T-helper 17 cell (primary cell): Measurements from ENCODE around the gene FCRL5. TPM values are rescaled to one million over a fixed set of nuclear protein-coding genes. Genes with fewer than 3 reads are reported as not detected.

Experiments used
- ATAC-seq: fragments of 150-1000 bp; cut with Tn5 transposase; 2 replicates; pipeline ENCODE4 v1.10.0; 2021; ENCODE audit warnings: mild to moderate bottlenecking, moderate library complexity
- DNase-seq, 3 donors: peaks; one replicate each; pipeline versions ENCODE4 v3.0.0 to v3.0.0-alpha.2; 2020 to 2021
- H3K9me3 ChIP-seq: one replicate; pipeline ENCODE4 v1.7.0; 2013; ENCODE audit warnings: low read length, mild to moderate bottlenecking; ENCODE audit not compliant: control insufficient read depth, poor library complexity, severe bottlenecking
- H3K27ac Mint-ChIP-seq: one replicate; pipeline ENCODE4 v1.8.0; 2022; ENCODE audit warnings: mild to moderate bottlenecking, moderate library complexity, mixed read lengths
- H3K27me3 Mint-ChIP-seq: one replicate; pipeline ENCODE4 v1.8.0; 2022; ENCODE audit warnings: mixed read lengths
- H3K36me3 Mint-ChIP-seq: one replicate; pipeline ENCODE4 v1.8.0; 2022; ENCODE audit warnings: low read depth, mixed read lengths
- H3K4me1 Mint-ChIP-seq: one replicate; pipeline ENCODE4 v1.8.0; 2022; ENCODE audit warnings: mild to moderate bottlenecking, mixed read lengths
- H3K4me3 Mint-ChIP-seq: one replicate; pipeline ENCODE4 v1.8.0; 2022; ENCODE audit warnings: mild to moderate bottlenecking, moderate library complexity, mixed read lengths
- total RNA-seq, 4 donors: library from RNA in 2 of 4; stranded (reverse) in 2 of 4; gene quantifications; one replicate each; pipeline ENCODE4 v1.2.3 and lab custom pipeline; 2022 to 2026

The FCRL5 gene
- total RNA-seq, 2 donors from 2014 or later: 3.2 TPM; not detected in 1

DNA sequence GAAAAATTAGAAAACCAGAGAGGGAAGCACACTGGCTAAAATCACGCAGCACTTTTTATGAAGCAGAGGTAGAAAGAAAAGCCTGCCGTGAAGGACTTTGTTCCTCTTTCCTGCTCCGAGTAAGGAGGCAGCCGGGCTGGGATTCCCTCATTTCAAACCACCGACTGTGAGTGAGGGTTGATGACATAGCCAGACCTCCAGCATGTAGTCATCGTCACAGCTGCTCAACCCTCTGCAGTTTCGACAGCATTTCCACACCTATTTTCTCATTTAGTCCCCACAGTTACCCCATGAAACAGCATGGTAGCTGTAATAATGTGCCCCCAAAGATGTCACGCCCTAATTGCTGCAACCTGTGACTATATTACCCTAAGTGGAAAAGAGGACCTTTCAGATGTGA, 35.3 kb downstream of the FCRL5 start:
- peaks cover 21% of the 10 kb centered on the region for H3K27me3 Mint-ChIP-seq
- no peak overlapping the region for H3K4me3 Mint-ChIP-seq
- ATAC-seq (no peak), DNase-seq (no peak)
- H3K4me1 Mint-ChIP-seq: peaks cover 2% of the 10 kb centered on the region
- H3K27ac Mint-ChIP-seq: no peak overlapping the region
- no peaks in the 10 kb centered on the region for H3K9me3 ChIP-seq
- H3K36me3 Mint-ChIP-seq: no peaks in the 10 kb centered on the region

DNA sequence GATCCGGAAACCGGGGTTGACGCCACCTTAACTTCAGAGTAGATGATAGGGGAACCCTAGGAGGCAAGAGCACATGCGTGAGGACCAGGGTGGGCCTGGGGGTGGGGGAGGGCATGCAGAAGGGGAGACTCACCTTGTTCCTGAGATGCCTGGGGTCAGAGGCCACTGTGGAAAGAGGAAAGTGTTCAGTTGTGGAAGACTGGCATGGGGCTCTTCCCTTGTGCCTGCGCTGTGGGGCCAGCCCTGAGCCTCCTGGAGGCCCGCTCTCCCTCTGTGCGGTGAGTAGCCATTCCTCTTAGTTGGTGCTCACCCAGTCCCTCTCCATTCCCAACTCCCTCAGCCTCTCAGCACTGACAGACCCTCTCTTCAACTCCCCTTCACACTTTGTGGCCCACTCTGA, 36.6 kb downstream of the FCRL5 start:
- H3K4me1 Mint-ChIP-seq: peaks cover 4% of the 10 kb centered on the region
- DNase-seq (no peak), ATAC-seq (no peak)
- no peaks in the 10 kb centered on the region for H3K36me3 Mint-ChIP-seq
- H3K9me3 ChIP-seq: no peaks in the 10 kb centered on the region
- peaks cover 16% of the 10 kb centered on the region for H3K27me3 Mint-ChIP-seq
- no peak overlapping the region for H3K27ac Mint-ChIP-seq
- no peak overlapping the region for H3K4me3 Mint-ChIP-seq

DNA sequence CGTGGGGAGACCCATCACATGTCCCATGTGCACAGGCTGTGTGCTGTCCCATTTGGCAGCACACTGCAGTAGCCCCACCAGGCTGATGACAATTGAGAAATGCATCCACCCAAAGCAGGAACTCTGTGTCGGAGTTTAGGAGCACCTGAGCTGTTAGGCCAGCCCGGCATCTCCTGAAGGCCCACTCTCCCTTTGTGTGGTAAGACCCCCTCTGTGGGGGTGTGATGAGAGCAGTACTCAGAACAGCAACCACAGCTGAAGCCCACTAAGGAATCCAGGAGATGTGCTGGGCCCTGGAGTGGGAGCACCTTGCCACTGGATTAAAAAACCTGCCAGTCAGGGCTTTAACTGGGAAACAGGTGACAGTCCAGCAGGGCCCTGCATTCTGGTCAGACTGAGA, 37.2 kb downstream of the FCRL5 start:
- DNase-seq (no peak), ATAC-seq (no peak)
- Mint-ChIP-seq H3K27ac (no peak overlapping the region), H3K36me3 (no peaks in the 10 kb centered on the region), H3K27me3 (peaks cover 14% of the 10 kb centered on the region), H3K4me3 (no peak overlapping the region), H3K4me1 (peaks cover 4% of the 10 kb centered on the region)
- no peaks in the 10 kb centered on the region for H3K9me3 ChIP-seq

DNA sequence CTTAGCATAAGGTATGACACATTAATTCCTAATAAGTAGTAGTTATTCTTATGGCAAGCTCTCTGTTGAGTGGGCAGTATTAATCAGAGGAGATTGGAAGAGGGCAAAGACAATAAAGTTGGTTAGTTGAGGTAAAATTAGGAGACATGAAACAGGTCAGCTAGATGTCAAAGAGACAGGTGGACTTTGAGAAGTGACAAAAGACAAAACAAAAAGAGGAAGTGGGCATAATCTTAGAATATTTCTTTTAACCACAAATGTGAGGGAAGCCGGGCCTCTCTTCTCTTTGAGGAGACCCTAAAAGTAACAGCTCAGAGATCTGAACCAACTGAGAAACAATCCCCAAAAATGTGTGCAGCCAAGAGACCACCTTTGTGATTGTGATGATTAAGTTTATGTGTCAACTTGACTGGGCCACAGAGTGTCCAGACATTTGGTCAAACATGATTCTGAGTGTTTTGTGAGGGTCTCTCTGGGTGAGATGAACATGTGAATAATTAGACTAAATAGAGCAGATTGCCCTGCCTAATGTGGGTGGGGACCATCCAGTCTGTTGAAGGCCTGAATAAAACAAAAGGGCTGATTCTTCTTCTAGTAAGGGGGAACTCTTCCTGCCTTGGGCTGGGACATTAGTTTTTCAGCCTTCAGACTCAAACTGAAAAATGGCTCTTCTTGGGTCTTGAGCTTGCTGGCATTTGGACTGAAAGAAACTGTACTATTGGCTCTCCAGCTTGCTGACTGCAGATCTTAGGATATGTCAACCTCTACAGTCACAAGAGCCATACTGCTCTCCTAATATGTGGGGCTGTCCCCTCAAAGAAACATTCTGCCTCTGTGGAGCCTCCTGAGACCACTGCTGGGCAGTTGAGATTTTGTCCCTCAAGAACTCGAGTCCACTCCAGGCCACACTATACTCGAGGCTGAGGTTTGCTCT, 40.0 kb downstream of the FCRL5 start:
- ATAC-seq (no peak), DNase-seq (no peak)
- Mint-ChIP-seq H3K4me3 (no peak overlapping the region), H3K27ac (no peak overlapping the region), H3K4me1 (peaks cover 4% of the 10 kb centered on the region), H3K27me3 (peaks cover 22% of the 10 kb centered on the region), H3K36me3 (no peaks in the 10 kb centered on the region)
- H3K9me3 ChIP-seq: no peaks in the 10 kb centered on the region

DNA sequence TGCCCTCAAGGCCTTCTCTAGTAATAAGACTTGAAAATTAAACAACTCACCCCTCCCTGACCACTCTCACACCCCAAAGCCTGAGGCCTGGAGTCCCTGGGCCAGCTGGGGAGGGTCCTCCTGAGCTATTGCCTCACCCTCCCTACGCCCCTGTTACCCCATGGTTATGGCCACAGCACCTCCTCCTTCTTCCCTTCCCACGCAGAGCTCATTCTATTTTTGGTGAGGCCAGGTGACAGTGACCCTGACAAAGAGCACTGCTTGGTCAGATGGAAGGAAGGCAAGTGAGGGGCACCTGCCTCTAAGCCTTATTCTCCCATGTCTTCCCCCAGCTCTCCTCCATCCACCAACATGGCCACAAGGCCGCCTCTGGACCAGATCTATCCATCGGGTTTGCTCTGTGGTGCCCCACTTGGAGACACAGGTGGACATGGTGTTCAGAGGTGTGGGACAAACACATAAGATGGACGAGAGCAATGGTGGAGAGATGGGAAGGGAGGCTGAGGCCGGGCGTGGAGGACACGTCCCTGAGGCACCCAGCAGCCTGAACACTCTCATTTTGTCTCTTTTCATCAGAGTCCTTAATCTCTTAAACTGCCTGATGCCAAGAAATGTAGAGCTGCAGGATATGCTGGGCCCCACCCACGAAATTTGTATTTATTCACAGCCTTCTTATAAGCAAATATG, 42.6 kb downstream of the FCRL5 start:
- Mint-ChIP-seq H3K36me3 (no peaks in the 10 kb centered on the region), H3K4me3 (no peak overlapping the region), H3K27me3 (peaks cover 34% of the 10 kb centered on the region), H3K4me1 (peaks cover 5% of the 10 kb centered on the region), H3K27ac (no peak overlapping the region)
- ATAC-seq: no peak
- DNase-seq: no peak
- H3K9me3 ChIP-seq: no peaks in the 10 kb centered on the region

DNA sequence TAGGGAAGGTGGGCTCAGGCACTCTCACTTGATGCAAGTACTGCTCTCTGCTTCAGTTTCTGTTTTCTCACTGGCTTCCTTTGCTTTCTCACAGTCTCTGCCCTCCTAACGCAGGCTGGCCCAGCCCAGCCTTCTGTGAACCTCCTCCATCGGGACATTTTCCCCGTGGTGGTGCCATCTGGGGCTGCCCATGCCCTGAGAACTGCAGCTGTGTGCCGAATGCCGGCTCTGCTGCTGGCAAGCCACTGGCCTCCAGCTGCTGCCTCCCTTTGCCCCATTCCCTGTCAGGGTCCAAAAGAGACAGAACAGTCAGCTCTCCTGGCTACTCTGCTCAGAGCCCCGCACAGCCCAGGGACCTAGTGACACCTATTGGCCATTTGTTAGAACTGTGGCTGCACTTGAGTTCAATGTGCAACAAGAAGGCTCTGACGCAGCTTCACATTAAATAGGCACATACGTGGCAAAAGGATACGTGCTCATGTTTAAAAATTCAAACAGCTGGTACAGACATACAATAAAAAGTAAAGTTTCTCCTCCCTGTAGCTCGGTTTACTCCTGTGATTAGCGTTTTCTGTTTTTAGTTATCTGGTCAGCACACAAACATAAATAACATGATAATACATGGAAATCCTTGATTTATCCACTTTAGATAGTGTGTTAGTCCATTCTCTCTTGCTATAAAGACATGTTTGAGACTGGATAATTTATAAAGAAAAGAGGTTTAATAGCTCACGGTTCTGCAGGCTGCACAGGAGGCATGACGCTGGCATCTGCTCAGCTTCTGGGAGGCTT, 46.6 kb downstream of the FCRL5 start:
- DNase-seq (no peak), ATAC-seq (peak; percentile 64)
- H3K4me1 Mint-ChIP-seq: peaks cover 2% of the 10 kb centered on the region
- H3K27ac Mint-ChIP-seq: no peak overlapping the region
- no peaks in the 10 kb centered on the region for H3K36me3 Mint-ChIP-seq
- peaks cover 43% of the 10 kb centered on the region for H3K27me3 Mint-ChIP-seq
- H3K4me3 Mint-ChIP-seq: no peak overlapping the region
- H3K9me3 ChIP-seq: no peaks in the 10 kb centered on the region

DNA sequence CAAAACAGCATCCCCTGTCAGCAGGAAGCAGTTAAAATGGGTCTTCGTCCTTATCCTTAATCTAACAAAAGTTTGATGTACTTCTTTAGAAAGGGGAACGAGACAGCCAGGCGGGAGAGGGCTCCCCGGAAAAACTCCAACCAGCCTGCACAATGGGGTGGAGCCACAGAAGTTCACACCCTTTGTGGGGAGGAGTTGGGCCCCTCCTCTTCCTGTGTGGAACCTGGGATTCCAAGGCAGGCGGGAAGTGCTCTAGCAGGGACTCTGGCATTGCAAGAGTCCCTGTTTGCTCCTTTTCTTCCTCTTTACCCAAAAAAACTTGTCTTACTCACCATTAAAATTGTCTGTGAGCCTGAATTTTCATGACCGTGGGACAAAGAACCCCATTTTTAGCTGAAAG, 47.7 kb downstream of the FCRL5 start:
- ATAC-seq: no peak
- Mint-ChIP-seq H3K4me3 (no peak overlapping the region), H3K27ac (no peak overlapping the region), H3K27me3 (peaks cover 48% of the 10 kb centered on the region), H3K36me3 (peaks cover 3% of the 10 kb centered on the region), H3K4me1 (peaks cover 2% of the 10 kb centered on the region)
- no peak for DNase-seq
- no peaks in the 10 kb centered on the region for H3K9me3 ChIP-seq

DNA sequence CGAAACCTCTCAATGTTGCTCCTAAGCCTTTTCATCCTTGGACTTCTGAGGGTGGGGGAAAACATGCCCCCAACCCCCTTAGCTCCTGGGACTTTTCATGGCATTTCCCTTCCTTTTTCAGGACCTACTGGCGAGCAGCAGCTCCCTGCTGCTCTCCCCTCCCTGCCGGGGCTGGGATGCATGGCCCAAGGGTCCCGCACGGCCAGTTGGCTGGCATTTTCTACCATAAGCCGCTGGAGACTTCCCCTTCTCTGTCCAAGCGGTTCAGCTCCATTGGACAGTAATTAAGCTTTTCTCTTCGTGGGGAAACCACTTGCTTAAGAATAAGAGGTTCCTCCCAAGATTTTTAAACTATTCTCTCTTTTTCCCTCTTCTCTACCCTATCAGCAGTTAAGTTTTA, 52.8 kb downstream of the FCRL5 start:
- Mint-ChIP-seq H3K4me1 (peaks cover 2% of the 10 kb centered on the region), H3K27me3 (peaks cover 38% of the 10 kb centered on the region), H3K36me3 (peaks cover 5% of the 10 kb centered on the region), H3K27ac (no peak overlapping the region), H3K4me3 (no peak overlapping the region)
- no peaks in the 10 kb centered on the region for H3K9me3 ChIP-seq
- DNase-seq (no peak), ATAC-seq (no peak)

DNA sequence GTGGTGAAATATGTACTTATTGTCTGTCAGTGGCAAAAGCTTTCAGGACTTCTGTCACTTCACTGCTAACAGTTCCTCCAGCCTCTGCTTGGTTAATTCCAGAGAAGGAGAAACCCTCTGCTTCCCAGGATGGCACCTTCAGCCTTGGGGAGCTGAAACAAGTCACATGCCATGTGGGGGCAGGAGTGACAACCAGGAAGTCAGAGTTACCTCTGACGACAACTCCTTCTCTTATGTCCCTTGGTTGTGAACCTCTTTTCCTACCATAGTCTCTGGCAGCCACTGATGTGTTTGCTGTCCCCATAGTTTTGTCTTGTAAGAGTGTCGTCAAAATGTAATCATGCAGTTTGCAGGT, 53.6 kb downstream of the FCRL5 start:
- Mint-ChIP-seq H3K36me3 (peaks cover 5% of the 10 kb centered on the region), H3K4me1 (peaks cover 2% of the 10 kb centered on the region), H3K27ac (no peak overlapping the region), H3K4me3 (no peak overlapping the region), H3K27me3 (peaks cover 46% of the 10 kb centered on the region)
- no peak for ATAC-seq
- H3K9me3 ChIP-seq: no peaks in the 10 kb centered on the region
- no peak for DNase-seq

DNA sequence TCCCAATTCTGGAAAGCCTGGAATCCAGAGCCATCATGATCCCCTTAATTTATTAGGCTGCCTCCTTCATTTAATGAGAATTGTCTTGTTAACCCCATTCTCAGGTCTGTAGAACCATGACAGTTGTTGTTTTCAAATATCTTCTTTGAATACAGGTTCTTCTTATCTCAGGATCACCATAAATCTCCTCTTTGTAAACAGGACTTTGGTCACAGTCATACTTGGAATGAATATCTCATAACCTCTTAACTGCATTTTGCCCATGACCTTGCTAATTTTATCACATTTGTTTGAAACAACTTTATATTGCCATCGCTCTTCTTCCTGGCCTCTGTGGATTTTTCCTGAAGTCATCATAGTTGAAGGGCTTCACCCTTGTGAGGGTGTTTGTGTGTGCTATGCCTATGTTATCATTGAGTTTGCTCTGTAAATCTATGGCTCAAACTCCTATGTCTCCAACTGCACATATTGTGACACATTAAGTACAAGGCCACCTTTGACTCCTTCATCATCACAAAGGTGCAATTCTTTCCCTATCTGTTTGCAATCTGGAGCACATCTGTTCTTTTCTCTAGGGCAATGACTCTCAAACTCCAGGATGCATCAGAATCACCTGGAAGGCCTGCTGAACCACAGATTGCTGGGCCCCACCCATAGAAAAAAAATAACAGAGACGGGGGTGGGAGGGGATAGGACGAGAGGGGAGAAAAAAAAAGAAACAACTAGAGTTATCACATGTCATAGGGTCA, 54.2 kb downstream of the FCRL5 start:
- Mint-ChIP-seq H3K27ac (no peak overlapping the region), H3K27me3 (peaks cover 52% of the 10 kb centered on the region), H3K4me3 (no peak overlapping the region), H3K36me3 (peaks cover 5% of the 10 kb centered on the region), H3K4me1 (peaks cover 2% of the 10 kb centered on the region)
- H3K9me3 ChIP-seq: no peaks in the 10 kb centered on the region
- DNase-seq (no peak), ATAC-seq (no peak)

DNA sequence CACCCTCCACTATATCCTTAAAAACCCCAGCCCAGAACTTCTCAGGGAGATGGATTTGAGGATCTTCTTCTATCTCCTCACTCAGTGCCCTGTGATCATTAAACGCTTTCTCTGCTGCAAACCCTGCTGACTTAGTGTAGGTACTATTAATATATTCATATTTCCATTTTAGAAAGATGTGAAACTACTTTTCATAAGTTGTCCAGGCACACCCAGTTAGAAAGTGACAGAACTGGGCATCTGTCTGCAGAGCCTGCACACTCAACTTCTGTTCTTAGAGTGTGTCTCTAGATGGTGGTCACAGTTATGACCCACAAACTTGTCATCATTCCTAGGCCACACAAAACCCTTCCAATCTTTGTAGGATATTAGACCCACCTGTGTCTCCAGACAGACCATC, 55.0 kb downstream of the FCRL5 start:
- ATAC-seq: no peak
- Mint-ChIP-seq H3K27me3 (peaks cover 61% of the 10 kb centered on the region), H3K27ac (no peak overlapping the region), H3K4me3 (no peak overlapping the region), H3K36me3 (peaks cover 5% of the 10 kb centered on the region), H3K4me1 (peaks cover 2% of the 10 kb centered on the region)
- DNase-seq: no peak
- H3K9me3 ChIP-seq: no peaks in the 10 kb centered on the region

DNA sequence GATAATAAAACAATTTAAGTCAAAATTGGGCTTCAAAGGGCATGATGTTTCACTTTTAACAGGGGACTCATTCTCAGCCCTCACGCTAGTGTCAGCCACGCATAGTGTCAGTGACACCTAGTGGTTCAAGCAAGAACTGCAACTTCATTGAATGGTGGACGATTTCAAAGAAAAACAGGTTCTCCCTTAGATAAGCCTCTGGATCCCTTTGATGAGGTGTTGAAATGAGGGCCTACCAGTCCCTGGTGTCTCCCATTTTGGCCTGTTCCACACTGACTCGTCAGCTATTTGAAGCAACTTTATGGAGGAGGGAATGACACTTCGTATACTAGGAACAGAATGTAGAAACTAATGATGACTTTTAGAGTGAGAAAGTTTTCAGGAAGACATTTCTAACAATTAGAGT, 56.2 kb downstream of the FCRL5 start:
- peaks cover 61% of the 10 kb centered on the region for H3K27me3 Mint-ChIP-seq
- H3K36me3 Mint-ChIP-seq: peaks cover 5% of the 10 kb centered on the region
- DNase-seq (peak in 1 of 3 donors; percentile 21), ATAC-seq (peak; percentile 71)
- peaks cover 2% of the 10 kb centered on the region for H3K4me1 Mint-ChIP-seq
- no peaks in the 10 kb centered on the region for H3K9me3 ChIP-seq
- no peak overlapping the region for H3K4me3 Mint-ChIP-seq
- no peak overlapping the region for H3K27ac Mint-ChIP-seq

DNA sequence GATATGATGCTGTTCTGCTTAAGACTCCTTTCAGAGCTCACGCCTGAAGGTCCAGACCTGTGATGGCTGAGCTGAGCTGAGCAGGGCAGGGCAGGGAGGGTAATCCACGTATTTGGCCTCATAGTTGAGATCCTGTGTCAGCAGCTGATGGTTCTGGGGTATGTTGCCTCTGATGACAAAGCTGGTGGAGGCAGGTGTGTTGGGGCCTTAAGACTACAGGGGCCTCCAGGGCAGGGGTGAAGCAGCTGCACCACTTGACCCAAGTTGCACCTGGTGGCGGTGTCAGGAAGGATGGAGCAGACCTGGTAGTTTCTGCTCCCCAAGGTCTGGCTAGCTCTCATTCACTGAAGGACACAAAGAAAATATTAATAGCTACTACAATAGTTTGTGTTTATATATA, 57.0 kb downstream of the FCRL5 start:
- no peak overlapping the region for H3K4me3 Mint-ChIP-seq
- H3K36me3 Mint-ChIP-seq: peaks cover 5% of the 10 kb centered on the region
- peaks cover 2% of the 10 kb centered on the region for H3K4me1 Mint-ChIP-seq
- H3K9me3 ChIP-seq: no peaks in the 10 kb centered on the region
- peaks cover 57% of the 10 kb centered on the region for H3K27me3 Mint-ChIP-seq
- ATAC-seq (no peak), DNase-seq (no peak)
- H3K27ac Mint-ChIP-seq: no peak overlapping the region
